HL-60 (cell line): Measurements from ENCODE around the gene COL25A1.

Experiments used
- DNase-seq, 2 experiments: peaks; one replicate each; pipeline ENCODE4 v3.0.0-alpha.2; 2010 to 2020; ENCODE audit warnings: low read depth in 1 of 2, low spot score in 1 of 2
- H3K27ac ChIP-seq: fragments of 250-450 bp; sonication (Bioruptor Pico); replicated peaks from 2 replicates; pipeline ENCODE4 v1.5.1; 2020; ENCODE audit warnings: mild to moderate bottlenecking, moderate library complexity
- H3K27me3 ChIP-seq: fragments of 250-450 bp; sonication (Bioruptor Pico); 2 replicates; pipeline ENCODE4 v1.5.1; 2021; ENCODE audit warnings: mild to moderate bottlenecking, moderate library complexity; ENCODE audit not compliant: insufficient read depth, poor library complexity, severe bottlenecking
- H3K4me3 ChIP-seq: replicated peaks from 2 replicates; pipeline ENCODE4 v1.5.1; 2011; ENCODE audit warnings: mild to moderate bottlenecking, control low read depth, low read length; ENCODE audit not compliant: insufficient read depth
- CTCF ChIP-seq: IDR thresholded peaks from one replicate; pipeline ENCODE4 v1.5.1; 2011; ENCODE audit warnings: low read length, control low read depth, inconsistent platforms; ENCODE audit not compliant: insufficient read depth
- GABPA ChIP-seq: IDR thresholded peaks from 2 replicates; pipeline ENCODE4 v1.6.1; 2012; ENCODE audit warnings: low read depth
- POLR2AphosphoS5 ChIP-seq: IDR thresholded peaks from 2 replicates; pipeline ENCODE4 v1.6.1; 2012; ENCODE audit warnings: low read depth
- REST ChIP-seq: IDR thresholded peaks from 2 replicates; pipeline ENCODE4 v1.6.1; 2012; ENCODE audit warnings: low read depth; ENCODE audit not compliant: insufficient replicate concordance
- SPI1 ChIP-seq: IDR thresholded peaks from 2 replicates; pipeline ENCODE4 v1.6.1; 2012; ENCODE audit warnings: low read depth, mild to moderate bottlenecking, borderline replicate concordance

COL25A1 gene

GRCh38 chr4:108828620-108829019 is 473.8 kb downstream of the COL25A1 start:
- DNase-seq = no peak
- TF ChIP-seq REST = no peak
- TF ChIP-seq GABPA = no peak
- no peak for TF ChIP-seq SPI1
- TF ChIP-seq CTCF = no peak
- TF ChIP-seq POLR2AphosphoS5 = no peak
- H3K27ac ChIP-seq = no peak overlapping the region

GRCh38 chr4:108825737-108826136 is 476.7 kb downstream of the COL25A1 start:
- no peak for DNase-seq
- TF ChIP-seq SPI1 (no peak), CTCF (no peak), GABPA (no peak), REST (no peak), POLR2AphosphoS5 (no peak)
- no peak overlapping the region for H3K4me3 ChIP-seq
- H3K27ac ChIP-seq = no peak overlapping the region
- peaks cover 3% of the 10 kb centered on the region for H3K27me3 ChIP-seq

More at GRCh38 chr4:108828620-108829019, 473.8 kb downstream of the COL25A1 start:
- Histone ChIP-seq H3K27me3 (peaks cover 8% of the 10 kb centered on the region), H3K4me3 (no peak overlapping the region)

- no peak for DNase-seq
- Histone ChIP-seq H3K27me3 (no peaks in the 10 kb centered on the region), H3K4me3 (no peak overlapping the region), H3K27ac (no peak overlapping the region)
- no peak for TF ChIP-seq POLR2AphosphoS5
- TF ChIP-seq REST = no peak
- TF ChIP-seq GABPA = no peak
- TF ChIP-seq CTCF = no peak
- no peak for TF ChIP-seq SPI1
Measured at GRCh38 chr4:108821351-108821930, 481.0 kb downstream of the COL25A1 start.
